Prostate gland (tissue), 2 donors: ENCODE measurements around the gene ARHGEF17. TPM values are rescaled to one million over a fixed set of nuclear protein-coding genes. Genes with fewer than 3 reads are reported as not detected.

Experiments used
- DNase-seq: peaks from one replicate; pipeline ENCODE4 v3.0.0-alpha.2; 2019; ENCODE audit warnings: low spot score
- H3K27ac ChIP-seq, 2 donors: fragments of 200-600 bp; sonication (generic); 2 replicates each; pipeline ENCODE4 v1.5.1; 2017 to 2019
- H3K27me3 ChIP-seq: fragments of 200-600 bp; sonication (generic); replicated peaks from 2 replicates; pipeline ENCODE4 v1.5.1; 2019; ENCODE audit not compliant: insufficient read depth
- H3K36me3 ChIP-seq, 2 donors: fragments of 200-600 bp; sonication (generic); 1 replicate in 1 of 2; 2 replicates in 1 of 2; pipeline versions ENCODE4 v1.5.1 to v1.8.1; 2017 to 2019
- H3K4me1 ChIP-seq: fragments of 200-600 bp; sonication (generic); replicated peaks from 2 replicates; pipeline ENCODE4 v1.5.1; 2019
- H3K4me3 ChIP-seq, 2 donors: fragments of 200-600 bp; sonication (generic); 2 replicates each; pipeline ENCODE4 v1.5.1; 2017 to 2019
- H3K9me3 ChIP-seq: fragments of 200-600 bp; sonication (generic); 2 replicates; pipeline ENCODE4 v1.5.1; 2017
- POLR2A ChIP-seq: fragments of 450-650 bp; IDR thresholded peaks from one replicate; pipeline ENCODE4 v1.6.1; 2016; ENCODE audit warnings: antibody characterized with exemption, mild to moderate bottlenecking
- POLR2AphosphoS5 ChIP-seq: sonication (generic); formaldehyde crosslinking; IDR thresholded peaks from one replicate; pipeline ENCODE4 v1.6.1; 2017; ENCODE audit warnings: antibody characterized with exemption
- WGBS: methylation state at CpG from one replicate; pipeline ENCODE4 v1.1.5; 2018; 5-methylcytosine and 5-hydroxymethylcytosine counted together
- intact Hi-C: fragments of 100-400 bp; cut with DNase I; formaldehyde crosslinking; loops from one replicate; pipeline ENCODE4 v1.14.2; 2022
- total RNA-seq, 2 donors: library from RNA; depleted of rRNA; stranded (reverse); fragments of >200 nt; gene quantifications; one replicate each; pipeline ENCODE4 v1.1.0, GENCODE V29; 2016
- TF ChIP-seq, protein P1 (sequence below), 4 experiments: fragments of 200-600 bp in 2 of 4; fragments of 450-650 bp in 2 of 4; sonication (generic) in 2 of 4; IDR thresholded peaks; 1 replicate in 3 of 4; 2 replicates in 1 of 4; pipeline ENCODE4 v1.5.1; 2016 to 2019; ENCODE audit warnings: antibody characterized with exemption in 4 of 4, mild to moderate bottlenecking in 2 of 4, moderate library complexity in 2 of 4

Gene ARHGEF17
- total RNA-seq, 2 donors from 2014 or later, result 34.0 to 66.9 TPM

GRCh38 chr11:73333640-73334383, 25.7 kb downstream of the ARHGEF17 start:
- no peak overlapping the region for H3K4me3 ChIP-seq
- DNase-seq, result no peak
- TF ChIP-seq POLR2A, result no peak
- TF ChIP-seq, protein P1, sequence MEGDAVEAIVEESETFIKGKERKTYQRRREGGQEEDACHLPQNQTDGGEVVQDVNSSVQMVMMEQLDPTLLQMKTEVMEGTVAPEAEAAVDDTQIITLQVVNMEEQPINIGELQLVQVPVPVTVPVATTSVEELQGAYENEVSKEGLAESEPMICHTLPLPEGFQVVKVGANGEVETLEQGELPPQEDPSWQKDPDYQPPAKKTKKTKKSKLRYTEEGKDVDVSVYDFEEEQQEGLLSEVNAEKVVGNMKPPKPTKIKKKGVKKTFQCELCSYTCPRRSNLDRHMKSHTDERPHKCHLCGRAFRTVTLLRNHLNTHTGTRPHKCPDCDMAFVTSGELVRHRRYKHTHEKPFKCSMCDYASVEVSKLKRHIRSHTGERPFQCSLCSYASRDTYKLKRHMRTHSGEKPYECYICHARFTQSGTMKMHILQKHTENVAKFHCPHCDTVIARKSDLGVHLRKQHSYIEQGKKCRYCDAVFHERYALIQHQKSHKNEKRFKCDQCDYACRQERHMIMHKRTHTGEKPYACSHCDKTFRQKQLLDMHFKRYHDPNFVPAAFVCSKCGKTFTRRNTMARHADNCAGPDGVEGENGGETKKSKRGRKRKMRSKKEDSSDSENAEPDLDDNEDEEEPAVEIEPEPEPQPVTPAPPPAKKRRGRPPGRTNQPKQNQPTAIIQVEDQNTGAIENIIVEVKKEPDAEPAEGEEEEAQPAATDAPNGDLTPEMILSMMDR (IDR thresholded peaks at IDR 0.05), result no peak
- TF ChIP-seq POLR2AphosphoS5, result no peak
- no peaks in the 10 kb centered on the region for H3K9me3 ChIP-seq
- WGBS, result 70% methylated on average over 4 of the region's 4 CpGs
- intact Hi-C loops, result no loop called here
- peaks cover 3% of the 10 kb centered on the region for H3K4me1 ChIP-seq
- no peaks in the 10 kb centered on the region for H3K27me3 ChIP-seq
- H3K36me3 ChIP-seq, result no peaks in the 10 kb centered on the region
- peak overlapping the region; percentile 56 to 71 for H3K27ac ChIP-seq

- intact Hi-C loops, result loop anchor here (1.0 kb wide), 1 partner anchor 27 kb away; no protein-coding TSS in a partner anchor
- DNase-seq, result no peak
- peak overlapping the region; percentile 56 to 71 for H3K27ac ChIP-seq
- no peak overlapping the region for H3K4me3 ChIP-seq
- H3K36me3 ChIP-seq, result no peaks in the 10 kb centered on the region
- H3K4me1 ChIP-seq, result peaks cover 3% of the 10 kb centered on the region
- TF ChIP-seq POLR2AphosphoS5 (peak; percentile 29), POLR2A (no peak)
- TF ChIP-seq, protein P1 (IDR thresholded peaks at IDR 0.05), result no peak
- 24% methylated on average over 6 of the region's 6 CpGs for WGBS
- no peaks in the 10 kb centered on the region for H3K9me3 ChIP-seq
- H3K27me3 ChIP-seq, result no peaks in the 10 kb centered on the region
These were observed 26.5 kb downstream of the ARHGEF17 start for GRCh38 chr11:73334384-73335203.

- TF ChIP-seq, protein P1 (IDR thresholded peaks at IDR 0.05), result peak; percentile 88 to 98 (median 94)
- TF ChIP-seq POLR2AphosphoS5 (peak; percentile 65), POLR2A (no peak)
- DNase-seq, result peak; percentile 72
- H3K4me3 ChIP-seq, result no peak overlapping the region
- no peaks in the 10 kb centered on the region for H3K9me3 ChIP-seq
- 4% methylated on average over 4 of the region's 4 CpGs for WGBS
- H3K4me1 ChIP-seq, result peaks cover 3% of the 10 kb centered on the region
- H3K27me3 ChIP-seq, result no peaks in the 10 kb centered on the region
- intact Hi-C loops, result loop anchor here (1.0 kb wide), 1 partner anchor 28 kb away; no protein-coding TSS in a partner anchor
- H3K27ac ChIP-seq, result peak overlapping the region; percentile 56 to 71
- no peaks in the 10 kb centered on the region for H3K36me3 ChIP-seq
These were observed 27.3 kb downstream of the ARHGEF17 start for GRCh38 chr11:73335204-73335923.

DNA sequence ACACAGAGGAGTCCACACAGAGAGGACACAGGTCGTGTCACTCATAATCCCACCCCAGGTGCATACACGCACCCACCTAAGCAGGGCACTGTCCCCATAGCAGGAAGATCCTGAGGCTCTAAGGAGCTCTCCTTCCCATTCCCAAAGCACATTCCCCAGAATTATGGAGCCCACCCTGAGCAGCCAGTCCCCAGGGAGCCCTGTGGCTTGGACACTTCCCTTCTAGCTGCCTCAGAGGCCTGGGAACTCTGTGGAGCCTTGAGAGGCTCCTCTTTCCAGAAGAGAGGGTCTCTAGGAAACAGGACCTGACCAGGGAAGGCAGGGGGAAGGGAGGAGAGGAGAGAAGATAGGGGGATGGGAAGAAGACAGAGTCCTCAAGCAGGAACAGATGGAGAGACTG, 29.8 kb downstream of the ARHGEF17 start:
- H3K27ac ChIP-seq, result peak overlapping the region in 1 of 2 donors; percentile 15
- intact Hi-C loops, result no loop called here
- DNase-seq, result no peak
- TF ChIP-seq, protein P1 (IDR thresholded peaks at IDR 0.05), result no peak
- TF ChIP-seq POLR2A, result no peak
- no peak for TF ChIP-seq POLR2AphosphoS5
- no peak overlapping the region for H3K4me3 ChIP-seq
- 93% methylated on average over 2 of the region's 2 CpGs for WGBS
- H3K9me3 ChIP-seq, result no peaks in the 10 kb centered on the region
- H3K36me3 ChIP-seq, result no peaks in the 10 kb centered on the region
- H3K4me1 ChIP-seq, result peaks cover 7% of the 10 kb centered on the region
- H3K27me3 ChIP-seq, result no peaks in the 10 kb centered on the region
